Activated effector memory CD4-positive, alpha-beta T cell treated with Interleukin-2 at 50 U/mL for 16 hours (primary cell): ENCODE measurements around the gene CASP9.
"Not testable (repeated sequence)": the region's sequence is repeated elsewhere in the genome, so short reads cannot be mapped to it uniquely, and the experiment has no call there.

Experiments
- DNase-seq: peaks from one replicate; pipeline ENCODE4 v3.0.0-alpha.2; 2020

Gene CASP9

GRCh38 chr1:15466955-15467625, 56.9 kb downstream of the CASP9 start:
- DNase-seq = not testable (repeated sequence)

- no peak for DNase-seq
Observed at GRCh38 chr1:15465674-15466073, 58.3 kb downstream of the CASP9 start.

GRCh38 chr1:15463926-15464322, 60.1 kb downstream of the CASP9 start:
- not testable (repeated sequence) for DNase-seq

- not testable (repeated sequence) for DNase-seq
Observed at GRCh38 chr1:15463064-15463800, 60.8 kb downstream of the CASP9 start.

- DNase-seq = no peak
Observed at GRCh38 chr1:15460708-15461095, 63.3 kb downstream of the CASP9 start.

- no peak for DNase-seq
Observed at GRCh38 chr1:15459771-15460707, 64.0 kb downstream of the CASP9 start.

- DNase-seq = not testable (repeated sequence)
Observed at GRCh38 chr1:15458388-15458787, 65.6 kb downstream of the CASP9 start.

GRCh38 chr1:15457585-15457984, 66.4 kb downstream of the CASP9 start:
- no peak for DNase-seq

GRCh38 chr1:15456313-15456954, 67.6 kb downstream of the CASP9 start, which contains the start of gene CELA2A:
Gene CELA2A (plus strand): TSS chr1:15456732. CDS start chr1:15456754, 22 bp downstream.
- no peak for DNase-seq

- DNase-seq = no peak
Observed at GRCh38 chr1:15455522-15455921, 68.5 kb downstream of the CASP9 start.

- DNase-seq = no peak
Observed at GRCh38 chr1:15454256-15454655, 69.8 kb downstream of the CASP9 start.

GRCh38 chr1:15453734-15454133, 70.3 kb downstream of the CASP9 start:
- DNase-seq = no peak

GRCh38 chr1:15452866-15453571, 71.0 kb downstream of the CASP9 start:
- DNase-seq = no peak

GRCh38 chr1:15452216-15452615, 71.8 kb downstream of the CASP9 start:
- DNase-seq = no peak

- no peak for DNase-seq
Observed at GRCh38 chr1:15451014-15451722, 72.8 kb downstream of the CASP9 start.

- no peak for DNase-seq
Observed at GRCh38 chr1:15449567-15449966, 74.4 kb downstream of the CASP9 start.

GRCh38 chr1:15448877-15449462, 75.0 kb downstream of the CASP9 start:
- DNase-seq = no peak

- DNase-seq = no peak
Observed at GRCh38 chr1:15446212-15446611, 77.8 kb downstream of the CASP9 start.

GRCh38 chr1:15445390-15446122, 78.5 kb downstream of the CASP9 start:
- DNase-seq = no peak
